ENCODE results near the gene CIAO1. TPM values are rescaled to one million over a fixed set of nuclear protein-coding genes. Genes with fewer than 3 reads are reported as not detected.

CIAO1 gene
- total and polyA plus RNA-seq, 2 of the 13 experiments (the other 11 are each of a cell fraction or from before 2014, with no cell fraction given), result 99.3 to 120 TPM

GRCh38 chr2:96261328-96262003 lies 4.6 kb upstream of the CIAO1 start (continued):
- TF ChIP-seq ZNF329 (CRISPR knock-in tag; IDR thresholded peaks at IDR 0.05; ENCODE audit: low read depth) (no peak), ZNF207 (IDR thresholded peaks at IDR 0.05; ENCODE audit: borderline replicate concordance) (no peak), ZNF770 (CRISPR knock-in tag; IDR thresholded peaks at IDR 0.05) (peak; percentile 94), ZXDC (CRISPR knock-in tag; IDR thresholded peaks at IDR 0.05) (no peak), NR1H2 (CRISPR knock-in tag; IDR thresholded peaks at IDR 0.05; ENCODE audit: borderline replicate concordance, low read depth) (no peak), ELF3 (CRISPR knock-in tag; IDR thresholded peaks at IDR 0.05) (peak; percentile 81), PTBP1 (IDR thresholded peaks at IDR 0.05; ENCODE audit: low read depth, low read length, poor library complexity, severe bottlenecking) (no peak), ZNF530 (CRISPR knock-in tag; IDR thresholded peaks at IDR 0.05; ENCODE audit: low read depth) (no peak), ZNF350 (CRISPR knock-in tag; IDR thresholded peaks at IDR 0.05; ENCODE audit: borderline replicate concordance, low read depth) (no peak), TCF7L2 (IDR thresholded peaks at IDR 0.05; ENCODE audit: low read depth, low read length) (no peak), HNRNPK (IDR thresholded peaks at IDR 0.05; ENCODE audit: low read depth, low read length, poor library complexity, severe bottlenecking) (no peak), ZNF784 (CRISPR knock-in tag; IDR thresholded peaks at IDR 0.05; ENCODE audit: borderline replicate concordance) (no peak), RAD21 (CRISPR knock-in tag; IDR thresholded peaks at IDR 0.05) (no peak), ZFP36L1 (CRISPR knock-in tag; IDR thresholded peaks at IDR 0.05) (no peak), ASH2L (IDR thresholded peaks at IDR 0.05; ENCODE audit: insufficient read length, low read depth, low read length) (peak; percentile 68), IKZF5 (CRISPR knock-in tag; IDR thresholded peaks at IDR 0.05) (no peak), CEBPZ (IDR thresholded peaks at IDR 0.05; ENCODE audit: low read length) (no peak), FOSL1 (CRISPR knock-in tag; IDR thresholded peaks at IDR 0.05; ENCODE audit: borderline replicate concordance) (peak; percentile 30; the same call in 1 of the 2 replicates)

All from HepG2 (cell line).